ENCODE results near the gene SHOX. TPM values are rescaled to one million over a fixed set of nuclear protein-coding genes. Genes with fewer than 3 reads are reported as not detected.

SHOX gene
- total and polyA plus RNA-seq, 3 donors from 2014 or later: 0.06 to 0.16 TPM; not detected in 1

GRCh38 chrX:701673-702072, 71.1 kb downstream of the SHOX start:
- WGBS, 2 donors: 90 to 94% methylated on average over 3 to 5 of the region's 5 CpGs
- intact Hi-C loops (cut with DNase I; ENCODE audit: low total_unique reads): no loop called here
- no peaks in the 10 kb centered on the region for H3K9me3 ChIP-seq
- TF ChIP-seq CTCF (IDR thresholded peaks at IDR 0.05) (no peak), POLR2A (IDR thresholded peaks at IDR 0.05) (no peak)
- H3K27ac ChIP-seq: no peak overlapping the region
- no peaks in the 10 kb centered on the region for H3K27me3 ChIP-seq
- no peaks in the 10 kb centered on the region for H3K4me1 ChIP-seq
- no peaks in the 10 kb centered on the region for H3K36me3 ChIP-seq (ENCODE audit: low read depth, missing control alignments)
- no peak for DNase-seq
- no peak overlapping the region for H3K4me3 ChIP-seq

- TF ChIP-seq CTCF (IDR thresholded peaks at IDR 0.05) (no peak), POLR2A (IDR thresholded peaks at IDR 0.05) (no peak)
- Histone ChIP-seq H3K9me3 (no peaks in the 10 kb centered on the region), H3K27ac (no peak overlapping the region), H3K27me3 (no peaks in the 10 kb centered on the region), H3K4me1 (no peaks in the 10 kb centered on the region), H3K4me3 (no peak overlapping the region), H3K36me3 (ENCODE audit: low read depth, missing control alignments) (no peaks in the 10 kb centered on the region)
- intact Hi-C loops (cut with DNase I; ENCODE audit: low total_unique reads): no loop called here
- WGBS, 2 donors: 76 to 86% methylated on average over 2 of the region's 2 CpGs
- no peak for DNase-seq
Observed at GRCh38 chrX:703466-703865, 72.9 kb downstream of the SHOX start.

GRCh38 chrX:703866-704265, 73.3 kb downstream of the SHOX start:
- no peaks in the 10 kb centered on the region for H3K36me3 ChIP-seq (ENCODE audit: low read depth, missing control alignments)
- H3K4me1 ChIP-seq: no peaks in the 10 kb centered on the region
- 72 to 85% methylated on average over 3 of the region's 3 CpGs for WGBS, 2 donors
- no peaks in the 10 kb centered on the region for H3K27me3 ChIP-seq
- H3K27ac ChIP-seq: no peak overlapping the region
- no peak for DNase-seq
- no peaks in the 10 kb centered on the region for H3K9me3 ChIP-seq
- no peak overlapping the region for H3K4me3 ChIP-seq
- TF ChIP-seq POLR2A (IDR thresholded peaks at IDR 0.05) (no peak), CTCF (IDR thresholded peaks at IDR 0.05) (no peak)
- intact Hi-C loops (cut with DNase I; ENCODE audit: low total_unique reads): no loop called here

Other genes with a start within 250 kb of the SHOX start
- gene PPP2R3B, start 243.9 kb upstream of the SHOX start, total RNA-seq: 100 to 1,000 TPM in 1 of 2 donors, 10 to 100 TPM in 1; 89.6 to 108 TPM
- gene PPP2R3B, start 243.9 kb upstream of the SHOX start, polyA plus RNA-seq (ENCODE audit: insufficient read depth, low read depth, low replicate concordance): 28.3 TPM